ENCODE measurements around the gene IGSF9B. TPM values are rescaled to one million over a fixed set of nuclear protein-coding genes. Genes with fewer than 3 reads are reported as not detected.

Gene IGSF9B, protein sequence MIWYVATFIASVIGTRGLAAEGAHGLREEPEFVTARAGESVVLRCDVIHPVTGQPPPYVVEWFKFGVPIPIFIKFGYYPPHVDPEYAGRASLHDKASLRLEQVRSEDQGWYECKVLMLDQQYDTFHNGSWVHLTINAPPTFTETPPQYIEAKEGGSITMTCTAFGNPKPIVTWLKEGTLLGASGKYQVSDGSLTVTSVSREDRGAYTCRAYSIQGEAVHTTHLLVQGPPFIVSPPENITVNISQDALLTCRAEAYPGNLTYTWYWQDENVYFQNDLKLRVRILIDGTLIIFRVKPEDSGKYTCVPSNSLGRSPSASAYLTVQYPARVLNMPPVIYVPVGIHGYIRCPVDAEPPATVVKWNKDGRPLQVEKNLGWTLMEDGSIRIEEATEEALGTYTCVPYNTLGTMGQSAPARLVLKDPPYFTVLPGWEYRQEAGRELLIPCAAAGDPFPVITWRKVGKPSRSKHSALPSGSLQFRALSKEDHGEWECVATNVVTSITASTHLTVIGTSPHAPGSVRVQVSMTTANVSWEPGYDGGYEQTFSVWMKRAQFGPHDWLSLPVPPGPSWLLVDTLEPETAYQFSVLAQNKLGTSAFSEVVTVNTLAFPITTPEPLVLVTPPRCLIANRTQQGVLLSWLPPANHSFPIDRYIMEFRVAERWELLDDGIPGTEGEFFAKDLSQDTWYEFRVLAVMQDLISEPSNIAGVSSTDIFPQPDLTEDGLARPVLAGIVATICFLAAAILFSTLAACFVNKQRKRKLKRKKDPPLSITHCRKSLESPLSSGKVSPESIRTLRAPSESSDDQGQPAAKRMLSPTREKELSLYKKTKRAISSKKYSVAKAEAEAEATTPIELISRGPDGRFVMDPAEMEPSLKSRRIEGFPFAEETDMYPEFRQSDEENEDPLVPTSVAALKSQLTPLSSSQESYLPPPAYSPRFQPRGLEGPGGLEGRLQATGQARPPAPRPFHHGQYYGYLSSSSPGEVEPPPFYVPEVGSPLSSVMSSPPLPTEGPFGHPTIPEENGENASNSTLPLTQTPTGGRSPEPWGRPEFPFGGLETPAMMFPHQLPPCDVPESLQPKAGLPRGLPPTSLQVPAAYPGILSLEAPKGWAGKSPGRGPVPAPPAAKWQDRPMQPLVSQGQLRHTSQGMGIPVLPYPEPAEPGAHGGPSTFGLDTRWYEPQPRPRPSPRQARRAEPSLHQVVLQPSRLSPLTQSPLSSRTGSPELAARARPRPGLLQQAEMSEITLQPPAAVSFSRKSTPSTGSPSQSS (N-terminal part only)
- not detected in 2 replicates for total RNA-seq

DNA sequence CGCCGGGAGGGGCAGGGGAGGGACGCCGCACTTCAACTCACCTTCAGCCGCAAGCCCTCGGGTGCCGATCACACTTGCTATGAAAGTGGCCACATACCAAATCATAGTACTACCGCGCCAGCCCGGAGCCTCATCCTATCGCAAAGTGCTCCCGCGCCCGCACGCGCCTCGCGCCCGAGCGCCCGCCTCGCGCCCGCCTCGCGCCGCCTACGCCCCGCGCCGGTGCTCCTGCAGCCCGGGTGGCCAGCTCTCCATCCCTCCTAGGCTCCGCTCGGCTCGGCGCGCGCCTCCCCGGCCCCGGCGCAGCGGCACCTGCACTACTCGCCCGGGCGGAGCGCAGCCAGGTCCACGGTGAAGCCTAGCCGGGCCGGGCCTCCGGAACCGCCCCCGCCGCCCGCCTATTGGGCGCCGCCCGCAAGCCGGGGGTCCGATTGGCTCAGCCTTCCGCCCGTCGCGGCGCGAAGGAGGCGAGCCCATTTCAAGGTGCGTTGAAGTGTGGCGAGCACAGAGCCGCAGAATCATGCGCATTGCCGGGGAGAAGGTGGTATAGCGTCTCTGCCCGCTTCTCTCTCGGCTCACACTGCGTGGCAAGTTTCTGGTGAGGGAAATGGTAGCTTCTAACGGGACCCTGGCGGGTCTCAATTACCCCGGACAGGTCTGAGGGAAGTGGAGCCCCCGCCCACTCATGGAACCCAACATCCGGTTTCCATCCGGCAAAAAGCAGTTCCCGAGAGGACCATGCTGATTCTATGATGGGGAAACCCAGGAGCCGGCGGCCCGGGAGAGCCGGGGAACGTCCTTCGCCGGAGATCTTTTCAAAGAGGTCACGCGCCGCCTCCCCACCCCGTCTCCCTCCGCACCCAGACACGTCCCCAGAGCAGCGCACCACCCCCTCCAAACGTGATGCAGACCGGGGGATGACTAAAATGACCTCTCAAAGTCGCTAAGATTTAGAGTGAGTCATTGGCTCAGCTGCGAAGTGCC lies at the start of gene IGSF9B:
IGSF9B (minus strand) TSS at position 319 of the 984 bp plus-strand sequence; CDS start at position 105, 214 bp downstream.

Other genes starting within 250 kb of the IGSF9B start
- gene SPATA19, start 111.5 kb downstream of the IGSF9B start, total RNA-seq: not detected in 2 replicates
- gene JAM3, start 112.1 kb upstream of the IGSF9B start, total RNA-seq: 0.39 and 0.43 TPM in 2 replicates